Head of caudate nucleus (tissue), 42 donors: Measurements from ENCODE around the gene PTRHD1.
A peak's percentile ranks its signal among the peaks of the same experiment; 100 is the strongest.
"Not testable (repeated sequence)": the region's sequence is repeated elsewhere in the genome, so short reads cannot be mapped to it uniquely, and the experiment has no call there.

Source experiments
- DNase-seq, 42 donors: peaks; one replicate each; pipeline versions ENCODE4 v3.0.0 to v3.0.0-alpha.2; 2020 to 2021; ENCODE audit warnings: mixed read lengths in 7 of 42
- intact Hi-C: fragments of 100-400 bp; cut with DNase I; formaldehyde crosslinking; loops from one replicate; pipeline ENCODE4 v1.15.0; 2022

PTRHD1 gene

GRCh38 chr2:24792874-24793760 is at the start of gene PTRHD1, which contains the start of gene CENPO:
TSS of gene PTRHD1 (minus strand) at chr2:24793391. CDS start at chr2:24793377, 14 bp downstream.
TSS of gene CENPO (plus strand) at chr2:24793425. CDS start at chr2:24793920, 495 bp downstream.
- peak; percentile 94 to 99 (median 97) for DNase-seq
- intact Hi-C loops = loop anchor here (2.0 kb wide), 1 partner anchor 302 kb away; the partner anchor contains the start of gene NCOA1

GRCh38 chr2:24842081-24843050 is 49.2 kb upstream of the PTRHD1 start:
- DNase-seq = no peak
- intact Hi-C loops = no loop called here

GRCh38 chr2:24840962-24841945 is 48.1 kb upstream of the PTRHD1 start:
- peak in 6 of 42 donors; percentile 26 to 59 (median 52) for DNase-seq
- intact Hi-C loops = no loop called here

- no peak for DNase-seq
- intact Hi-C loops = no loop called here
Observed at GRCh38 chr2:24840164-24840869, 47.1 kb upstream of the PTRHD1 start.

GRCh38 chr2:24839729-24840128 is 46.5 kb upstream of the PTRHD1 start:
- DNase-seq = no peak
- intact Hi-C loops = no loop called here

GRCh38 chr2:24838541-24838940 is 45.4 kb upstream of the PTRHD1 start:
- intact Hi-C loops = no loop called here
- peak in 9 of 42 donors; percentile 27 to 65 (median 46) for DNase-seq

- intact Hi-C loops = no loop called here
- no peak for DNase-seq
Observed at GRCh38 chr2:24837996-24838513, 44.9 kb upstream of the PTRHD1 start.

- no peak for DNase-seq
- intact Hi-C loops = no loop called here
Observed at GRCh38 chr2:24836706-24837105, 43.5 kb upstream of the PTRHD1 start.

- intact Hi-C loops = no loop called here
- DNase-seq = no peak
Observed at GRCh38 chr2:24836206-24836605, 43.0 kb upstream of the PTRHD1 start.

GRCh38 chr2:24835411-24835810 is 42.2 kb upstream of the PTRHD1 start:
- intact Hi-C loops = not testable (repeated sequence)
- DNase-seq = peak in 21 of 42 donors; percentile 29 to 74 (median 53)

GRCh38 chr2:24834733-24835395 is 41.7 kb upstream of the PTRHD1 start:
- intact Hi-C loops = no loop called here
- no peak for DNase-seq

GRCh38 chr2:24833821-24834732 is 40.9 kb upstream of the PTRHD1 start:
- DNase-seq = no peak
- intact Hi-C loops = no loop called here

GRCh38 chr2:24832931-24833701 is 39.9 kb upstream of the PTRHD1 start:
- intact Hi-C loops = no loop called here
- DNase-seq = no peak

- intact Hi-C loops = no loop called here
- peak in 3 of 42 donors; percentile 12 to 27 (median 16) for DNase-seq
Observed at GRCh38 chr2:24832521-24832920, 39.3 kb upstream of the PTRHD1 start.

- peak; percentile 72 to 95 (median 86) for DNase-seq
- intact Hi-C loops = no loop called here
Observed at GRCh38 chr2:24832073-24832461, 38.9 kb upstream of the PTRHD1 start.
